ENCODE results near the gene ELANE.

DNA sequence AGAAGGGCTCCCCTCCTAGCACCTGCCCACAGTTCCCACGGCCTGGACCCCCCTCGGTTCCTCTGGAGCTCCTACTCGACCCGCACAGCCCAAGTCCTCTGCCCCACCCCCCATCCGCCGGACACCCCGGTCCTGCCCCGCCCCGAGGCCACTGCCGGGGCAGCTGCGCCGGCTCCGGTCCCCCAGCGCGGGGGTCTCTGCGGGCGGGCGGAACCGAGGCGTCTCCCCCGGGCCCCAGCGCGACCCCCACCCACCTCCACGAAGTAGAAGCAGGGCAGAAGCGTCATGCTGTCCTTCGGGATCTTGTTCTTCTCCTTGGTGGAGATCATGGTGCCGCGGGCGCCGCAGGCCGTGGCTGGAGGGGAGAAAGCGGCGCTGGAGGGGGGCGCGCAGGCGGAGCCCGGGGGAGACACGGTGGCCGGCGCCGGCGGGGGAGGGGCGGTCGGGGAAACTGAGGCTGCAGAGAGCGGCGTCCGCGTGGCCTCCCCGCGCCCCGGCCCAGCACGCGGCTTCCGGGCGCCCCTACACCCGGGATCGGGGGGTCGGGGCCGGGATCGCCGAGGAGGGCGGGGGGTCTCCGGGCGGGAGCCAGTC, 30.8 kb upstream of the ELANE start:
- TF ChIP-seq, protein P1, sequence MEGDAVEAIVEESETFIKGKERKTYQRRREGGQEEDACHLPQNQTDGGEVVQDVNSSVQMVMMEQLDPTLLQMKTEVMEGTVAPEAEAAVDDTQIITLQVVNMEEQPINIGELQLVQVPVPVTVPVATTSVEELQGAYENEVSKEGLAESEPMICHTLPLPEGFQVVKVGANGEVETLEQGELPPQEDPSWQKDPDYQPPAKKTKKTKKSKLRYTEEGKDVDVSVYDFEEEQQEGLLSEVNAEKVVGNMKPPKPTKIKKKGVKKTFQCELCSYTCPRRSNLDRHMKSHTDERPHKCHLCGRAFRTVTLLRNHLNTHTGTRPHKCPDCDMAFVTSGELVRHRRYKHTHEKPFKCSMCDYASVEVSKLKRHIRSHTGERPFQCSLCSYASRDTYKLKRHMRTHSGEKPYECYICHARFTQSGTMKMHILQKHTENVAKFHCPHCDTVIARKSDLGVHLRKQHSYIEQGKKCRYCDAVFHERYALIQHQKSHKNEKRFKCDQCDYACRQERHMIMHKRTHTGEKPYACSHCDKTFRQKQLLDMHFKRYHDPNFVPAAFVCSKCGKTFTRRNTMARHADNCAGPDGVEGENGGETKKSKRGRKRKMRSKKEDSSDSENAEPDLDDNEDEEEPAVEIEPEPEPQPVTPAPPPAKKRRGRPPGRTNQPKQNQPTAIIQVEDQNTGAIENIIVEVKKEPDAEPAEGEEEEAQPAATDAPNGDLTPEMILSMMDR (conservative IDR thresholded peaks at IDR 0.05 in 1 of 2, IDR thresholded peaks at IDR 0.05 in 1 of 2; ENCODE audit: extremely low read depth in 1 of 2, insufficient read depth in 1 of 2, low read depth in 1 of 2, low read length in 2 of 2) = no peak
- no peak for TF ChIP-seq EZH2 (IDR thresholded peaks at IDR 0.05; ENCODE audit: borderline replicate concordance, low read length)
